ENCODE measurements around the gene HIVEP3.

GRCh38 chr1:41862384-41863221, 56.1 kb downstream of the HIVEP3 start:
- TF ChIP-seq CTCF (IDR thresholded peaks at IDR 0.05; ENCODE audit: low read length) (no peak), EZH2 (optimal IDR thresholded peaks at IDR 0.05; ENCODE audit: low read depth, low read length) (no peak), EZH2phosphoT487 (IDR thresholded peaks at IDR 0.05; ENCODE audit: low read length) (no peak)
